HEK293 (cell line): ENCODE measurements around the gene PLA2G3.

ENCODE experiments used
- CTCF ChIA-PET: fragments of 350-600 bp; formaldehyde crosslinking; extraction: SDS; loops from one replicate; lab custom pipeline; 2021; ENCODE audit warnings: antibody characterized with exemption; lab: Yijun Ruan, JAX
- POLR2A ChIA-PET: fragments of 300-600 bp; formaldehyde crosslinking; extraction: SDS; loops from one replicate; lab custom pipeline; 2020; ENCODE audit warnings: antibody characterized with exemption, inconsistent platforms; lab: Yijun Ruan, JAX
- H3K27ac ChIP-seq: fragments of 200-500 bp; sonication (Bioruptor generic); 2 replicates; pipeline ENCODE4 v1.5.1; 2014; ENCODE audit warnings: low read depth, low read length, control low read depth, inconsistent platforms; ENCODE audit errors: extremely low read depth
- H3K36me3 ChIP-seq, 2 experiments: fragments of 200-500 bp in 1 of 2; sonication (Bioruptor generic) in 1 of 2; 1 replicate in 1 of 2; 2 replicates in 1 of 2; pipeline ENCODE4 v1.5.1; 2014 to 2017; ENCODE audit warnings: inconsistent platforms in 2 of 2, low read length in 2 of 2; ENCODE audit not compliant: control insufficient read depth in 2 of 2, insufficient read depth in 1 of 2
- H3K4me1 ChIP-seq: fragments of 200-500 bp; sonication (Bioruptor generic); 2 replicates; pipeline ENCODE4 v1.5.1; 2014; ENCODE audit warnings: mild to moderate bottlenecking, low read length, inconsistent platforms; ENCODE audit not compliant: control insufficient read depth, insufficient read depth
- H3K4me3 ChIP-seq: 2 replicates; pipeline ENCODE4 v1.5.1; 2011; ENCODE audit warnings: low read depth, mild to moderate bottlenecking, control low read depth, low read length, moderate library complexity
- H3K9me3 ChIP-seq: fragments of 200-500 bp; sonication (Bioruptor generic); 2 replicates; pipeline ENCODE4 v1.5.1; 2014; ENCODE audit warnings: low read depth, low read length, inconsistent platforms; ENCODE audit not compliant: control insufficient read depth, insufficient read depth
- BCL11A ChIP-seq: fragments of 450-650 bp; formaldehyde crosslinking; IDR thresholded peaks from 2 replicates; pipeline ENCODE4 v1.5.1; 2016; ENCODE audit warnings: low read depth, missing biosample characterization, missing genetic modification characterization
- CTCF ChIP-seq: fragments of 450-650 bp; formaldehyde crosslinking; IDR thresholded peaks from 2 replicates; pipeline ENCODE4 v1.5.1; 2016; ENCODE audit warnings: missing biosample characterization, missing genetic modification characterization
- EGR2 ChIP-seq: fragments of 450-650 bp; formaldehyde crosslinking; IDR thresholded peaks from 2 replicates; pipeline ENCODE4 v1.5.1; 2016; ENCODE audit warnings: low read depth, missing biosample characterization, missing genetic modification characterization
- GLI4 ChIP-seq: fragments of 450-650 bp; formaldehyde crosslinking; IDR thresholded peaks from 2 replicates; pipeline ENCODE4 v1.5.1; 2016; ENCODE audit warnings: missing biosample characterization, missing genetic modification characterization
- HOXA7 ChIP-seq: sonication (generic); formaldehyde crosslinking; IDR thresholded peaks from 2 replicates; pipeline ENCODE4 v1.8.1; 2022; ENCODE audit warnings: missing genetic modification reagents, borderline replicate concordance
- REPIN1 ChIP-seq: fragments of 450-650 bp; formaldehyde crosslinking; IDR thresholded peaks from 2 replicates; pipeline ENCODE4 v1.5.1; 2017; ENCODE audit warnings: missing biosample characterization, missing genetic modification characterization, low read depth
- SCRT1 ChIP-seq: fragments of 450-650 bp; formaldehyde crosslinking; IDR thresholded peaks from 2 replicates; pipeline ENCODE4 v1.5.1; 2016; ENCODE audit warnings: missing biosample characterization, missing genetic modification characterization, borderline replicate concordance
- SETDB1 ChIP-seq: IDR thresholded peaks from one replicate; pipeline ENCODE4 v1.6.1; 2017; ENCODE audit warnings: mild to moderate bottlenecking, low read length, moderate library complexity, mixed read lengths; ENCODE audit not compliant: insufficient read length
- WT1 ChIP-seq: fragments of 450-650 bp; formaldehyde crosslinking; IDR thresholded peaks from 2 replicates; pipeline ENCODE4 v1.5.1; 2016; ENCODE audit warnings: missing biosample characterization, missing genetic modification characterization
- ZBTB26 ChIP-seq: fragments of 450-650 bp; formaldehyde crosslinking; optimal IDR thresholded peaks from 2 replicates; pipeline ENCODE3; 2016; ENCODE audit warnings: missing biosample characterization, mild to moderate bottlenecking, missing genetic modification characterization
- ZBTB49 ChIP-seq: fragments of 450-650 bp; formaldehyde crosslinking; IDR thresholded peaks from 2 replicates; pipeline ENCODE4 v1.5.1; 2016; ENCODE audit warnings: missing biosample characterization, missing genetic modification characterization, low read depth
- ZBTB8A ChIP-seq: fragments of 450-650 bp; formaldehyde crosslinking; IDR thresholded peaks from 2 replicates; pipeline ENCODE4 v1.5.1; 2016; ENCODE audit warnings: missing biosample characterization, missing genetic modification characterization
- ZFP3 ChIP-seq: fragments of 450-650 bp; formaldehyde crosslinking; IDR thresholded peaks from 2 replicates; pipeline ENCODE4 v1.5.1; 2016; ENCODE audit warnings: low read depth, missing biosample characterization, missing genetic modification characterization
- ZNF16 ChIP-seq: fragments of 450-650 bp; formaldehyde crosslinking; IDR thresholded peaks from 2 replicates; pipeline ENCODE4 v1.5.1; 2016; ENCODE audit warnings: low read depth, missing biosample characterization, missing genetic modification characterization
- ZNF19 ChIP-seq: fragments of 450-650 bp; formaldehyde crosslinking; IDR thresholded peaks from 2 replicates; pipeline ENCODE4; 2016; ENCODE audit warnings: missing biosample characterization, missing genetic modification characterization, low read depth
- ZNF202 ChIP-seq: fragments of 450-650 bp; formaldehyde crosslinking; IDR thresholded peaks from 2 replicates; pipeline ENCODE4 v1.5.1; 2016; ENCODE audit warnings: missing biosample characterization, missing genetic modification characterization, borderline replicate concordance
- ZNF239 ChIP-seq: fragments of 450-650 bp; formaldehyde crosslinking; IDR thresholded peaks from 2 replicates; pipeline ENCODE4 v1.5.1; 2016; ENCODE audit warnings: missing biosample characterization, missing genetic modification characterization
- ZNF248 ChIP-seq: fragments of 450-650 bp; formaldehyde crosslinking; IDR thresholded peaks from 2 replicates; pipeline ENCODE4 v1.5.1; 2017; ENCODE audit warnings: missing biosample characterization, missing genetic modification characterization
- ZNF664 ChIP-seq: fragments of 450-650 bp; formaldehyde crosslinking; IDR thresholded peaks from 2 replicates; pipeline ENCODE4 v1.5.1; 2016; ENCODE audit warnings: missing biosample characterization, missing genetic modification characterization

Gene PLA2G3

GRCh38 chr22:31154975-31155374 is 14.7 kb upstream of the PLA2G3 start (continued):
- no peak for TF ChIP-seq REPIN1
- TF ChIP-seq ZNF239, result no peak

- Histone ChIP-seq H3K36me3 (no peaks in the 10 kb centered on the region), H3K4me3 (no peak overlapping the region), H3K9me3 (no peaks in the 10 kb centered on the region), H3K27ac (no peak overlapping the region), H3K4me1 (no peaks in the 10 kb centered on the region)
- CTCF ChIA-PET, result interaction anchor here (0.7 to 3.1 kb wide), 4 partner anchors 45 to 390 kb away, joined by 3 to 17 read pairs (median 3); partner anchors contain the start of gene SELENOM
- POLR2A ChIA-PET, result interaction anchor here (0.7 kb wide), 1 partner anchor 108 kb away, joined by 4 read pairs; no protein-coding TSS in a partner anchor
- TF ChIP-seq SETDB1, result no peak
- TF ChIP-seq CTCF, result no peak
- no peak for TF ChIP-seq WT1 (tag by site-specific recombination)
- TF ChIP-seq ZBTB49 (tag by site-specific recombination), result no peak
- TF ChIP-seq ZNF16, result no peak
- TF ChIP-seq ZNF19 (tag by site-specific recombination), result no peak
These were observed 13.0 kb upstream of the PLA2G3 start for GRCh38 chr22:31153357-31153756.

- Histone ChIP-seq H3K9me3 (no peaks in the 10 kb centered on the region), H3K36me3 (no peaks in the 10 kb centered on the region), H3K27ac (no peak overlapping the region), H3K4me3 (no peak overlapping the region), H3K4me1 (no peaks in the 10 kb centered on the region)
- TF ChIP-seq ZNF664 (no peak), HOXA7 (CRISPR knock-in tag) (no peak), ZNF202 (tag by site-specific recombination) (no peak), ZBTB8A (no peak), EGR2 (tag by site-specific recombination) (no peak), SCRT1 (no peak)
- ChIA-PET POLR2A (no interaction called here), CTCF (interaction anchor here (0.6 to 3.1 kb wide), 10 partner anchors 10 to 522 kb away, joined by 3 to 17 read pairs (median 4); partner anchors contain the start of gene SELENOM)
These were observed 11.6 kb upstream of the PLA2G3 start for GRCh38 chr22:31151872-31152271.

- H3K9me3 ChIP-seq, result no peaks in the 10 kb centered on the region
- H3K4me1 ChIP-seq, result no peaks in the 10 kb centered on the region
- TF ChIP-seq BCL11A (tag by site-specific recombination) (no peak), ZBTB26 (tag by site-specific recombination) (no peak), GLI4 (no peak), ZNF248 (tag by site-specific recombination) (no peak), CTCF (peak; percentile 16; the same call in 1 of the 2 replicates), ZFP3 (tag by site-specific recombination) (no peak)
- ChIA-PET CTCF (interaction anchor here (0.7 to 3.5 kb wide), 9 partner anchors 11 to 516 kb away, joined by 3 to 28 read pairs (median 6); partner anchors contain the start of genes INPP5J, SELENOM and SLC35E4), POLR2A (interaction anchor here (1.0 kb wide), 1 partner anchor 9 kb away, joined by 3 read pairs; the partner anchor contains the start of gene RNF185)
- H3K4me3 ChIP-seq, result no peak overlapping the region
- no peaks in the 10 kb centered on the region for H3K36me3 ChIP-seq
- H3K27ac ChIP-seq, result no peak overlapping the region
These were observed 10.3 kb upstream of the PLA2G3 start for GRCh38 chr22:31150615-31151014.
